Heart left ventricle (tissue), 13 donors: ENCODE data around the gene MAGI2.

ENCODE experiments used
- POLR2A ChIP-seq, 2 donors: fragments of 450-650 bp; IDR thresholded peaks; one replicate each; pipeline ENCODE4 v1.6.1; 2017; ENCODE audit warnings: antibody characterized with exemption in 2 of 2, mild to moderate bottlenecking in 2 of 2, moderate library complexity in 2 of 2
- TF ChIP-seq, protein P1 (sequence below), 12 donors: fragments of 200-600 bp; sonication (generic) in 4 of 12; IDR thresholded peaks; one replicate each; pipeline versions ENCODE4 v1.5.0 to v1.8.0; 2018 to 2022; ENCODE audit warnings: antibody characterized with exemption in 12 of 12, mild to moderate bottlenecking in 5 of 12
- donor health status: ischemic (EF 13 %, LVEDD 7.1; RV severe dilation, severe dysfunction).
- donor health status: DM: no; HTN: yes; CAD: no.
- donor health status: DM: no; HTN: no; CAD: no.
- donor health status: ischemic (EF 25% LVEDD 6.9; RV normal size, moderate dysfunction).
- donor health status: ischemic (EF 25% LVEDD 5.7; RV mildly dilated, moderate dysfunction).
- donor health status: ischemic (EF 35%, LVEDD 5.7; RV mildly dilated, moderate dysfunction).
- donor health status: nonischemic (EF 11% LVEDD 7.7; RV severe dilation, severe dysfunction).
- donor health status: DM: yes; HTN: yes; CAD: no.
- donor health status: PGD.
- donor health status: ischemic (EF 29% LVEDD 5.4; RV normal size, mild dysfunction).
- donor health status: nonischemic (EF 23%, LVEDD 6.1; RV moderate dilation, normal function).

DNA sequence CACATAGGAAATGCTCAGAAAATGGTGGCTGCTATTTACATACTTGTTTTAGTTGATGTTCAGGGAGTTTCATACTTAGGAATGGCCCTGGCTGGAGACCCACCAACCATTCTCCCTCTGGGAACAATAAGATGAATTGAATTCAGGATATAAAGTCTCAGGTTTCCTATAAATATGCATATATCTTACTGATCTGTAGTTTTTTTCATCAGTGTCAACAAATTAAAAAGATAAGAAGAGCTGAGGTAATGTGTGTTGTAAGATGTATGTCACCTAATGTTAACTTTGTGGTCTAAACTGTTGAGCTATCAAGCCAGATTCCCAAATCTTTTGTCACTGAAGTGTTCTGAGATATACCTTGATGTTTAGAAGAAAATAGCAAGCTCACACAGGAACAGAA is 457.5 kb downstream of the MAGI2 start:
- TF ChIP-seq, protein P1, sequence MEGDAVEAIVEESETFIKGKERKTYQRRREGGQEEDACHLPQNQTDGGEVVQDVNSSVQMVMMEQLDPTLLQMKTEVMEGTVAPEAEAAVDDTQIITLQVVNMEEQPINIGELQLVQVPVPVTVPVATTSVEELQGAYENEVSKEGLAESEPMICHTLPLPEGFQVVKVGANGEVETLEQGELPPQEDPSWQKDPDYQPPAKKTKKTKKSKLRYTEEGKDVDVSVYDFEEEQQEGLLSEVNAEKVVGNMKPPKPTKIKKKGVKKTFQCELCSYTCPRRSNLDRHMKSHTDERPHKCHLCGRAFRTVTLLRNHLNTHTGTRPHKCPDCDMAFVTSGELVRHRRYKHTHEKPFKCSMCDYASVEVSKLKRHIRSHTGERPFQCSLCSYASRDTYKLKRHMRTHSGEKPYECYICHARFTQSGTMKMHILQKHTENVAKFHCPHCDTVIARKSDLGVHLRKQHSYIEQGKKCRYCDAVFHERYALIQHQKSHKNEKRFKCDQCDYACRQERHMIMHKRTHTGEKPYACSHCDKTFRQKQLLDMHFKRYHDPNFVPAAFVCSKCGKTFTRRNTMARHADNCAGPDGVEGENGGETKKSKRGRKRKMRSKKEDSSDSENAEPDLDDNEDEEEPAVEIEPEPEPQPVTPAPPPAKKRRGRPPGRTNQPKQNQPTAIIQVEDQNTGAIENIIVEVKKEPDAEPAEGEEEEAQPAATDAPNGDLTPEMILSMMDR (IDR thresholded peaks at IDR 0.05) = no peak
- no peak for TF ChIP-seq POLR2A (IDR thresholded peaks at IDR 0.05)
